ENCODE data around the gene RALA.
A peak's percentile ranks its signal among the peaks of the same experiment; 100 is the strongest.
"Not testable (repeated sequence)": the region's sequence is repeated elsewhere in the genome, so short reads cannot be mapped to it uniquely, and the experiment has no call there.

Gene RALA

GRCh38 chr7:39732837-39733804, 109.7 kb downstream of the RALA start:
- peak; percentile 91 for DNase-seq (ENCODE audit: low spot score)

GRCh38 chr7:39733881-39734632, 110.7 kb downstream of the RALA start:
- peak; percentile 31 for DNase-seq (ENCODE audit: low spot score)

DNA sequence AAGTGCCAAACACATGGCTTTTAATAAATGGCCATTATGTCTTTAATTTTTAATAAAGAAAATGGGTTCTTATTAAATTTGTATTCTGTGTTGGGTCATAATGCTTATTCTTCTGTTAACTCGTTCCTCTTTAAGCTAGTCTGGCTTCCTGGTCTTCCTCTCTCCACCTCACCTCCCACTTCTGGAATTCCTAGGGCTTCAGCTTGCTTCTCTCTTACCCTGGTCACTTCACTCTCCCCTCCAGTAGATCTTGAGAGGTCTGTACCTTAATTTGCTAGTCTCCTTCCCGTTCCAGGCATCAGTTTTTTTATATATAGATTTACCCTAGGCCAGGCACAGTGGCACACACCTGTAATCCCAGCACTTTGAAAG, 111.2 kb downstream of the RALA start:
- DNase-seq (ENCODE audit: low spot score) = no peak

DNA sequence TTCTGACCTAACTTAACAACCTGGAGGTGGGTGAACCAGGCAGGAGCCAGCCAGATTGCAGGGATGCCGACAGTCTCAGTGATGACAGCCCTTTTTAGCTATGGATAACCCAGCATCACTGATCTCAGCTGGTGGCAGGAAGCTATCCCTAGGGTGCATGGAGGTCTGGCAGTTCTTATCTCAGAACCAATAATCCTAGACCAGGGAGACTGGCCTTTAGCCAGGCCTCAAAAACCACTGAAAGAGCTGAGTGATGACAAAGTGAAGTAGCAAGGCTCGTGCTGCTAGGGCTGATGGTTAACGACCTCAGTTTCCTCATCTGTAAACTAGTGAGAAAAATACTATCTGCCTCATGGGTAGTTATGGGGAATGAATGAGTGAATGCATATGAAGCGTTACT, 112.5 kb downstream of the RALA start:
- no peak for DNase-seq (ENCODE audit: low spot score)

- DNase-seq (ENCODE audit: low spot score) = peak; percentile 77
These were observed 118.7 kb downstream of the RALA start for GRCh38 chr7:39741942-39742623.

GRCh38 chr7:39744620-39745019, 121.2 kb downstream of the RALA start:
- DNase-seq (ENCODE audit: low spot score) = no peak

DNA sequence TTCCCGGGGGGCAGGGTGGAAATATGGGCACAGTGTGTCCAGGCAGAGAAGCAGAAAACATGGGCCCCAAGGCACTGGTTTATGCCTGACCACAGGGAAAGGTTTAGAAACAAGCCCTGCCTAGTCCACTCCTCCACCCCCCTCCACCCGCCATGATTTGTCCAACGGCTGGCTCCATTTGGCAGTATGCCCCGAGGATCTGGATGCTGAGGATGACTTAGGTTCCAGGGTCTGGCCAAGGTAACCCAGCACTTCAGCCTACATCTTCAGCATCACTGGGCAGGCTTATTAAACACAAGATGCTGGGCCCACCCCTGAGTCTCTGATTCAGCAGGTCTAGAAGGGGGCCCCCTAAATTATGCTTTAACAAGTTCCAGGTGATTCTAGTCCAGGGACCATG, 121.9 kb downstream of the RALA start:
- DNase-seq (ENCODE audit: low spot score) = no peak

GRCh38 chr7:39746103-39746819, 122.9 kb downstream of the RALA start:
- peak; percentile 86 for DNase-seq (ENCODE audit: low spot score)

DNA sequence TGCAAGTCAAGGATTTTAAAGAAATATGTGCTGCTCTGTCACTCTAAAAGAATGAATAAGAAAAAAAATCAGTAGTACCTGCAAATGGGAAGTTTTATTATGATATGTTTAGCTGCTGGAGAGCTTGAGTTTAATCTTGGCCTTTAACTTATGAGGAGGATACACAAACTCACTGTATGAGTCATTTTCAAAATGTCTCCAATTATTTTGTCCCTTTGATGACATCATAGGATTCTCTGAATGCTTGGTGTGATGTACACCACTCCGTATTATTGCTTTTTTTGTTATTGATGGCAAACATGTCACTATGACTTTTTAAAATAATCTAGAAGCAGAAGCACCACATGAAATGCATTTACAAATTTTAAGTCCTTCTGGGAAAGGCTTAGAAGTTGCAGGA, 125.8 kb downstream of the RALA start:
- DNase-seq (ENCODE audit: low spot score) = no peak

DNA sequence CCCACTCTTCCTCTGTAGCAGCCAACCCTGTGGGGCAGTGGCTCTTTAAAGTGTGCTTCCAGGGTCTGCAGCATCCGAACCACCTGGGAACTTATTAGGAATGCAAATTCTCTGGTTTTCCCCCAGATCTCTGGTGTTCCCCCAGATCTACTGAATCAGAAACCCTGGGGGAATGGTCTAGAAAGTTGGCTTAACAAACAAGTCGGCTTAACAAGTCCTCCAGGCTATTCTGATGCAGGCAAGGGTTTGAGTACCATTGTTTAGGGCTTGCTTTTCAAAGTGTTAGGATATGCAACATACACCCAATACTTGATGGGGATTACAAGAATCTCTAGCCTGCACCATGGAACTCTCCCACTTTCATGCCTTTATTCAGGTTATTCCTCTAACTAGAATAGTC, 126.3 kb downstream of the RALA start:
- DNase-seq (ENCODE audit: low spot score) = no peak

GRCh38 chr7:39750253-39751077, 127.1 kb downstream of the RALA start:
- DNase-seq (ENCODE audit: low spot score) = no peak

GRCh38 chr7:39753237-39753636, 129.9 kb downstream of the RALA start:
- DNase-seq (ENCODE audit: low spot score) = not testable (repeated sequence)

GRCh38 chr7:39753823-39754325, 130.5 kb downstream of the RALA start:
- DNase-seq (ENCODE audit: low spot score) = no peak

- DNase-seq (ENCODE audit: low spot score) = no peak
These were observed 131.2 kb downstream of the RALA start for GRCh38 chr7:39754326-39755120.

DNA sequence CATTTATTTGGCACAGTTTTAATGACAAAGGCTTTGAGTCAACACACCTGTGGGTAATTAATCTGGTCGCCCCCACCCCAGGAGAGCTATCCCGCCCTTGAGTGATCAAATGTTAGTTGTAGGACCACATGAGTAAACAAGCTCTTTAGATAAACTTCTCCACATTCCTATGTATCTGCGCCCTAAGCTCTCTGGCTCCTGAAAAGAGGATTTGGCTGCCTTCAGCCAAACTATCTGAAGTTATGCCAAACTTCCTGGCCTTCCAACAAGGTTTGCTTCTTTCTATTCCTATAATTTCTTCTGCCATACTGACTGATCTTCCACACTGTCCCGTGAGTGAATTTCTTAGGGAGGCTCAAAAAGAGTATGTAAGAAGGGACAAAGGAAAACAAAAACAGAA, 134.2 kb downstream of the RALA start:
- no peak for DNase-seq (ENCODE audit: low spot score)

All from iPS-NIHi11 (cell line).